BJ (cell line): ENCODE results near the gene SDK1. TPM values are rescaled to one million over a fixed set of nuclear protein-coding genes. Genes with fewer than 3 reads are reported as not detected.

Experiments used
- CTCF ChIA-PET: fragments of 350-600 bp; formaldehyde crosslinking; extraction: SDS; loops from one replicate; lab custom pipeline; 2021; ENCODE audit warnings: antibody characterized with exemption, inconsistent platforms; lab: Yijun Ruan, JAX
- POLR2A ChIA-PET: fragments of 300-600 bp; sonication (Branson Sonifier 250); formaldehyde crosslinking; extraction: SDS; loops from one replicate; lab custom pipeline; 2021; ENCODE audit warnings: antibody characterized with exemption; lab: Charles Lee
- DNase-seq: peaks from one replicate; pipeline ENCODE4 v3.0.0-alpha.2; 2011; ENCODE audit warnings: low read depth
- H3K27me3 ChIP-seq: 2 replicates; pipeline ENCODE4 v1.6.0; 2011; ENCODE audit warnings: low read length; ENCODE audit not compliant: control insufficient read depth, insufficient read depth
- H3K36me3 ChIP-seq: 2 replicates; pipeline ENCODE4 v1.5.1; 2011; ENCODE audit warnings: low read length; ENCODE audit not compliant: control insufficient read depth, insufficient read depth
- H3K4me3 ChIP-seq: 2 replicates; pipeline ENCODE4 v1.5.1; 2011; ENCODE audit warnings: low read depth, mild to moderate bottlenecking, control low read depth, low read length
- CTCF ChIP-seq: IDR thresholded peaks from 2 replicates; pipeline ENCODE4 v1.5.1; 2011; ENCODE audit warnings: low read depth, mild to moderate bottlenecking, control low read depth, inconsistent platforms, low read length, moderate library complexity; ENCODE audit not compliant: insufficient read depth
- polyA plus RNA-seq: library from polyadenylated mRNA; depleted of rRNA; stranded (reverse); fragments of >200 nt; gene quantifications from 2 replicates; pipeline ENCODE4 v1.2.3, GENCODE V29; 2011

SDK1 gene
- polyA plus RNA-seq, 1 experiment, result 0.01 TPM

- Histone ChIP-seq H3K36me3 (no peaks in the 10 kb centered on the region), H3K27me3 (no peaks in the 10 kb centered on the region), H3K4me3 (no peak overlapping the region)
- DNase-seq, result no peak
- TF ChIP-seq CTCF, result no peak
- CTCF ChIA-PET, result interaction anchor here (0.5 kb wide), 1 partner anchor 63 kb away, joined by 3 read pairs; no protein-coding TSS in a partner anchor
- POLR2A ChIA-PET, result no interaction called here
These were observed 85.6 kb downstream of the SDK1 start for GRCh38 chr7:3386423-3387190.

- DNase-seq, result no peak
- no peaks in the 10 kb centered on the region for H3K27me3 ChIP-seq
- CTCF ChIA-PET, result no interaction called here
- TF ChIP-seq CTCF, result no peak
- H3K36me3 ChIP-seq, result no peaks in the 10 kb centered on the region
- H3K4me3 ChIP-seq, result no peak overlapping the region
- POLR2A ChIA-PET, result no interaction called here
These were observed 92.8 kb downstream of the SDK1 start for GRCh38 chr7:3393862-3394261.

GRCh38 chr7:3397324-3397723 lies 96.3 kb downstream of the SDK1 start:
- no peak for DNase-seq
- H3K4me3 ChIP-seq, result no peak overlapping the region
- TF ChIP-seq CTCF, result no peak
- POLR2A ChIA-PET, result no interaction called here
- no peaks in the 10 kb centered on the region for H3K27me3 ChIP-seq
- CTCF ChIA-PET, result no interaction called here
- H3K36me3 ChIP-seq, result no peaks in the 10 kb centered on the region

GRCh38 chr7:3399858-3400257 lies 98.8 kb downstream of the SDK1 start:
- DNase-seq, result no peak
- H3K4me3 ChIP-seq, result no peak overlapping the region
- ChIA-PET POLR2A (no interaction called here), CTCF (interaction anchor here (1.0 kb wide), 1 partner anchor 9 kb away, joined by 3 read pairs; no protein-coding TSS in a partner anchor)
- H3K27me3 ChIP-seq, result no peaks in the 10 kb centered on the region
- no peak for TF ChIP-seq CTCF
- H3K36me3 ChIP-seq, result no peaks in the 10 kb centered on the region

- no peak for TF ChIP-seq CTCF
- ChIA-PET POLR2A (no interaction called here), CTCF (no interaction called here)
- H3K4me3 ChIP-seq, result no peak overlapping the region
- no peak for DNase-seq
- no peaks in the 10 kb centered on the region for H3K27me3 ChIP-seq
- no peaks in the 10 kb centered on the region for H3K36me3 ChIP-seq
These were observed 103.4 kb downstream of the SDK1 start for GRCh38 chr7:3404501-3404900.
